Measurements from ENCODE around the gene CFAP107. TPM values are rescaled to one million over a fixed set of nuclear protein-coding genes. Genes with fewer than 3 reads are reported as not detected.

The CFAP107 gene
- total and polyA plus RNA-seq, 2 of the 4 experiments (the other 2 are of a cell fraction): not detected

- Histone ChIP-seq H3K4me2 (ENCODE audit: low read depth, low read length) (no peak overlapping the region), H2AK5ac (ENCODE audit: low read depth, low read length) (no peak overlapping the region), H3K9me1 (ENCODE audit: insufficient read depth, low read length) (no peaks in the 10 kb centered on the region), H3K18ac (ENCODE audit: low read depth, low read length) (no peak overlapping the region), H3K4me3 (ENCODE audit: insufficient read depth, low read depth, low read length) (no peak overlapping the region), H3K23ac (ENCODE audit: low read depth, low read length) (no peak overlapping the region), H3K4me1 (ENCODE audit: control insufficient read depth, insufficient read depth, low read length) (no peaks in the 10 kb centered on the region), H4K91ac (ENCODE audit: insufficient read depth, low read depth, low read length) (no peak overlapping the region), H2BK20ac (ENCODE audit: low read depth, low read length) (no peak overlapping the region), H3K79me1 (ENCODE audit: low read depth in 1 of 2, low read length in 2 of 2) (no peaks in the 10 kb centered on the region), H3K14ac (replicated peaks; ENCODE audit: low read depth, low read length) (no peak overlapping the region), H3K27me3 (ENCODE audit: control insufficient read depth, insufficient read depth, low read length) (no peaks in the 10 kb centered on the region), H4K5ac (ENCODE audit: low read depth, low read length) (no peak overlapping the region), H2BK120ac (ENCODE audit: low read depth, low read length) (no peak overlapping the region), H2BK5ac (ENCODE audit: low read depth, low read length, poor library complexity, severe bottlenecking) (no peak overlapping the region), H3K27ac (ENCODE audit: insufficient read depth, low read length) (no peak overlapping the region), H4K20me1 (ENCODE audit: insufficient read depth, low read length) (no peaks in the 10 kb centered on the region), H3K56ac (ENCODE audit: extremely low read depth, insufficient read depth, low read length) (no peak overlapping the region), H2AFZ (replicated peaks; ENCODE audit: low read length, poor library complexity) (no peak overlapping the region), H3K9ac (ENCODE audit: low read depth, low read length) (no peak overlapping the region), H2AK9ac (replicated peaks; ENCODE audit: low read depth, low read length, poor library complexity) (no peak overlapping the region), H3K9me3 (ENCODE audit: control insufficient read depth, insufficient read depth, low read length) (no peaks in the 10 kb centered on the region; the same call in 1 of the 2 replicates), H3K36me3 (ENCODE audit: control insufficient read depth, insufficient read depth, low read length) (no peaks in the 10 kb centered on the region), H2BK15ac (ENCODE audit: low read depth, low read length) (no peak overlapping the region), H4K8ac (ENCODE audit: low read depth in 2 of 2, low read length in 2 of 2) (no peak overlapping the region), H3K4ac (ENCODE audit: low read depth, low read length) (no peak overlapping the region)
- BruUV-seq (replicated peaks): no TSS peak
- CTCF ChIA-PET: no interaction called here
- intact Hi-C loops (cut with micrococcal nuclease): no loop called here
- POLR2A ChIA-PET (ENCODE audit: unreplicated experiment): no interaction called here
- DNase-seq: no peak
- dilution Hi-C loops (cut with HindIII; ENCODE audit: low sequenced_read_pairs, unreplicated experiment): no loop called here
- TF ChIP-seq MXI1 (IDR thresholded peaks at IDR 0.05; ENCODE audit: borderline replicate concordance, low read depth, low read length): no peak
- TF ChIP-seq POLR2A (IDR thresholded peaks at IDR 0.05; ENCODE audit: low read depth, low read length): no peak
- TF ChIP-seq BHLHE40 (IDR thresholded peaks at IDR 0.05; ENCODE audit: low read depth, low read length): no peak
- no peak for TF ChIP-seq RFX5 (IDR thresholded peaks at IDR 0.05; ENCODE audit: low read depth, low read length)
- TF ChIP-seq FOS (IDR thresholded peaks at IDR 0.05; ENCODE audit: low read depth, low read length): no peak
- TF ChIP-seq CTCF (conservative IDR thresholded peaks at IDR 0.05; ENCODE audit: low read depth, low read length): no peak
- no peak for TF ChIP-seq MAFK (IDR thresholded peaks at IDR 0.05; ENCODE audit: low read depth, low read length)
- no peak for TF ChIP-seq CHD1 (IDR thresholded peaks at IDR 0.05; ENCODE audit: low read depth, low read length)
- no CpG with 5 or more reads among the region's 3 CpGs for WGBS, 2 experiments (ENCODE audit: extremely low coverage in 2 of 2, insufficient read length in 1 of 2)
- in situ Hi-C loops (cut with MboI; ENCODE audit: low sequenced_read_pairs): no loop called here
- ATAC-seq (ENCODE audit: low read depth): no peak
These were observed 4.1 kb upstream of the CFAP107 start for GRCh38 chr1:12741946-12742345.

Data from IMR-90 (cell line).